HG03280 (cell line): Measurements from ENCODE around the gene GNG2.
A peak's percentile ranks its signal among the peaks of the same experiment; 100 is the strongest.

ENCODE experiments used
- ATAC-seq: cut with Tn5 transposase; IDR thresholded peaks from one replicate; pipeline ENCODE4 v1.9.1; 2021; ENCODE audit warnings: mild to moderate bottlenecking, moderate library complexity; ENCODE audit not compliant: unreplicated experiment

The GNG2 gene

DNA sequence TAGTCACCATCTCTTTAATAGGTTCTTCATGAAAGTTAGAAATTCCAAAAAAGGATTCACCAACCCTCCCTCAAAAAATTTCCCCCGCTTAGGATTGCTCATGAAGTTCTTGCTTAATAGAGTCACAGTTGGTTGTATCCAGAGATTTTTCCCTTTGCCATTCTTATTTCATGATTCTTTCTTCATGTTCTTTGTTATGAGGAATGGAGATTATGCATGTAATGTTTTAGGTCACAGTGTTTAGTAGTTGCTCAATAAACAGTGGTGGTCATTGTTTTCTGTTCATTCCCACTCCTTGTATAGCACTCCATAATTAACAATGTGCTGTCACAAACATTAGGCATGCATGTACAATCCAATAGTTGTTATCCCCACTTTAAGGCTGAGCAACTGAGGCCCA lies 77.7 kb downstream of the GNG2 start:
- ATAC-seq, result no peak

DNA sequence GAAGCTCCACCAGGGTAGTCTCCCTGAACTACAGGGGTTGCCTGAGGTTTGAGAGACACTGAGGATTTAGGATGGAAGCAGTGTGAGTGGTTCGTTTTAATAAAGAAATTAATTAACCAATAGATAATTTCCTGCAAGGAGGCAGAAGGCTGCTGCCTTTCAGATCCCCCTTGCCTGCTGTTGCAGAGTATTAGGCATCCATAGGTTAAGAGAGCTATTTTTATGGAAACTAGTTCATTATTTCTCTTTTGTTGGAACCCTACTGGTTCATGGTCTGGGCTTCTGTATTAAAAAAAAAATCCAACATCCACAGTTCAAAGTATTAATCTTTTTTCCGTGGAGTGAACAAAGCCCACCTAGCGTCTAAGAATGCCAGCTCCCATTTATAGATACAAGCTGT lies 78.4 kb downstream of the GNG2 start:
- no peak for ATAC-seq

DNA sequence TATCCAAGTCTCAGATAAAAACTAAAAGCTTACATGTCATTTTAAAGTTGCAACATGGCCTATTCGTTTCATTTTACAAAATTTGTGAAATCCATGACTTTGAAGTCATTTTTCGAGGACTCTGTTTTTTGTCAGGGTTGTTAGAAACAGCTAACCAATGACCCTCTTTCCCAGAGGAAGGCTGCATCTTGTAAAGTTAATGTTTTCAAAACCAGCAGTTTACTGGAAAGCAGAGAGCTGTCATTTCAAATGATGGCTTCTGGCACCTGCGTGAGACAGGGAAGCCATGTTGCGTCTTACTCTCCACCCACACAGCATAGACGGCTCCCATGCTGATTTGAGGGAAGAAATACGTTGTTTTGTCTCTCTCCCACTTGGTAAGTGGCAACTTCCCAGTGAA lies 78.8 kb downstream of the GNG2 start:
- ATAC-seq, result no peak

DNA sequence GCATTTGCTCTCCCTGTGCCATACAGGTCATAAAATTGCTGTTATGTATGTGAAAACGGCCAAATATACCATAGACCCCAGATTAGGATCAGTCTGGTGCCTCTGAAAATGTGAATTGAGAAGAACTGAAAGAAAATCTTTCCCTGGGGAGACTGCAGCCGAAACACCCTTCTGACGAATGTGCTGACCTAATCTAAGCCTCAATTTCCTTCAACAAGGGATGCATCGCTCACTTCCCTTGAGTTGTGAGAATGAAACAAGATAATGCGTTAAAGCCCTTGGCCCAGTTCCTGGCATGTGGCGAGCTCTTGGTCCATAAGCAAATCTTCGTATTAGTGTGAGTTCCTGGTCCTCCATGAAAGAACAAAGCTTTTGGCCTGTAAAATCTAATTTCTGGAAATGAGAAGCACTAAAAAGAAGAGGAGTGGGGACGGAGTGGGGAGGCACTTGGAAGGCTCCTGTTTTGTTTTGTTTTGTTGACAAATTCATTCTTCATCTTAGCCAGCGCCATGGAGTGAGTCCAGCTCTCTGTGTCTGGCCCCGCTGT lies 79.4 kb downstream of the GNG2 start:
- no peak for ATAC-seq

DNA sequence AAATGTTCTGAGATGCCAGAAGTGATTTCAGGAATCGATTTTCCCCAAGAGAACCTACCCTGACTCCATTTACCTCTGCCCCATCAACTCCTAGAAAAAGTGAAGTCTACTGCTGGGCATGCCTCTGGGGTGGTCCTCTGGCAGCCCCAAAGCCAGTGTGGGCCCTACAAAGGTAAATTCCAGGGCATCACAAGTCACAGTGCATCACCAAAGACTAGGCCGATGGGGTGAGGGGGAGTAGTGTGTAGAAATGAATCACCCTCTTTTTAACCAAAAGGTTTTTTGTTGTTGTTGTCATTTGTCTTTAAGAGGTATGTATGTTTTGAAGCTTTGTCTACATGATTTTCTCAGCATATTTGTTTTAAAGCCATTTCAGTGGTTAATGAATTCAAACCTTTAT lies 82.6 kb downstream of the GNG2 start:
- no peak for ATAC-seq

DNA sequence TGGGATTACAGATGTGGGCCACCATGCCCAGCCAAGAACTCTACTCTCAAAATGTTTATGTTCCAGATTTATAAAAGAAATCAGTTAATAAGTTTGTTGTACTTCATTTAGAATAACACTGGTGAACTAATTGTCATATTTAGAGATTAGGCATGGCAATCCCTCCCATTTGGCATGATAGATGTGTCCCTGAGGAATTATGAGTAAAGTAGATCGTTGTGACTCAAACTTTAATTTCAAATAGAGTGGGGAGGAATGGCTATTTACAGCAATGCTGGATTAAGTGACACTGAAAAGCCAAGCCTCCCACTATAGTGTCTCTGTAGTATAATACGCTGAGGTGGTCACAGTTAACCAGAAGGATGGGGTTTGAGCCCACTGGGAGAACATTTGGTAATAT lies 89.6 kb downstream of the GNG2 start:
- ATAC-seq, result no peak

DNA sequence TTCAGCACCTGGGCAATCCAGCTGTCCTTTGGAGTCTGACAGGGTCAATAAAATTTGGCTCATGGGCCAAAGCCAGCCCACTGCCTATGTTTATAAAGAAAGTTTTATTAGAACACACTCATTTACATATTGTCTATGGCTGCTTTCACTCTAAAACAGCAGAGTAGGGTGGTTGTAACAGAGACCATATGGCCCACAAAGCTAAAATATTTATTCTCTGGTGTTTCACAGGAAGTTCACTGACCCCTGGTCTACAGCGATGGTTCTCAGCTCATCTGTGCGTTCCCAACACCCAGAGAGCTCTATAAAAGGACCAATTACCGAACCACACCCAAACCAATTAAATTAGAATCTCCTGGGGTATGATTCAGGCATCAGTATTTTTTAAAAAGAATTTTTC lies 91.2 kb downstream of the GNG2 start:
- ATAC-seq, result no peak

DNA sequence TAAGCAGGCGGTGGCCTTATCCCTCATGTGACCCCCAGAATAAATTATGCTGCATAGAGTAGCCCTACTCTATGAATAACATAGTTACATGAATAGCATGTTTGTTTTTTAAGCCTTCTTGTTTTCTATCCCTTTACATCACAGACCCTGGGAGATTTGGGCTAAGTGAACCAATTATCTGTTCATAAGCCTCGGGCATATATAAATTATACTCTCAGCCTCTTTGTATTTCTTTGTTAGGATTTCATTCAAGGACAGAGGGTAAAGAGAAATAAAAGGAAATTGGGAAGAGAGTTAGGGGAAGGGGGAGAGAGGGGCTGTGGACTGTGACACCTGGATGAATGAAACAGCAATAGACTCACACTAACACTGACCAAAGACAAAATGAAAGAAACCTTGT lies 93.6 kb downstream of the GNG2 start:
- ATAC-seq, result no peak

DNA sequence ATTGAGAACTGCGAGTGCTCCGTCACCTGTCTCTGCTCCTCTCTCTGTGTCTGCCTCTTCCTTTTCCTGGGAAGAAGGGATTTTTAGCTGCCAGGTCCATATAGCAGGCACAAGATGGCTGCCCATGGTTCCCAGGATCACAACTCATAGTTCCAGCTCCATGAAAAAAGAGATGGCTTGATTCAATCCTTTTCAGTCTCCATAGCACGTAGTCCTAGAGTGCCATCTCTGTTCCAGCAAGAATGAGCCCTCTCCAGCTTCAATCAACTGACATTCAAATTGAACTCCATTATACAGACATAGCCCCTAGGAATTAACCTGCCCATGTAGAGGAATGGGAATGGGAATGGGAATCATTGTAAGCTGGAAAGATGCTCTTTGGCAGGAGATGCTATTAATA lies 94.2 kb downstream of the GNG2 start:
- no peak for ATAC-seq

DNA sequence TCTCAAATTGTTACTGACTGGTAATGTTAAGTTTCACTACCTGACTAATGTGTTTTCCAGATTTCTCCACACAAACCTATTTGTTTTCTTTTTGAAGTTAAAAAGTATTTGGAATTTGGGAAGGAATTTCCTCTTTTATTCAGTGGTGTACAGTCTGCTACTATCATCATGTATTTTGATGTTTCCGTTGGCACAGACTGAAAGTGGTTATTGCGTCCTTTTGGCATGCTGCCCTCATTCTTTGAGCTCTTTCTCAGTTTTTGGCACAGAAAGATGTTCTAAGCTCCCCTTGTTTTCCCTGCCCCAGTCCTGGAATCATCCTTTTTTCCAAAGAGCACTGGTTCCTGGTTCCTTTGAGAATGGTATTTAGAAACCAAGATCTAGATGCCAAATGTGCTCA lies 97.5 kb downstream of the GNG2 start:
- ATAC-seq, result no peak

DNA sequence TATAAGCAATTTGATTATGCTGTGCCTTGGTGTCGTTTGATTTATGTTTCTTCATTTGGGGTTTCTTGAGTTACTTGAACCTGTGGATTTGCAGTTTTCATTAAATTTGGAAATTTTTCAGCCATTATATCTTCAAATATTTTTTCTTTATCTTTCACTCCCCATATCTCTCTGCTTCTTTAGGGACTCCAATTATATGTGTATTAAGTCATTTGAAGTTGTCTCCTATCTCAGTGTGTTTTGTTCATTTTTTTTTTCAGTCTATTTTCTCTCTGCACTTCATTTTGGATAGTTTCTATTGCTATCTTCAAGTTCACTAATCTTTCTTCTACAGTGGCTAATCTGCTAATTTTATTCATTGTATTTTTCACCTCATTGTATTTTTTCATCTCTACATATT lies 99.5 kb downstream of the GNG2 start:
- ATAC-seq, result no peak

DNA sequence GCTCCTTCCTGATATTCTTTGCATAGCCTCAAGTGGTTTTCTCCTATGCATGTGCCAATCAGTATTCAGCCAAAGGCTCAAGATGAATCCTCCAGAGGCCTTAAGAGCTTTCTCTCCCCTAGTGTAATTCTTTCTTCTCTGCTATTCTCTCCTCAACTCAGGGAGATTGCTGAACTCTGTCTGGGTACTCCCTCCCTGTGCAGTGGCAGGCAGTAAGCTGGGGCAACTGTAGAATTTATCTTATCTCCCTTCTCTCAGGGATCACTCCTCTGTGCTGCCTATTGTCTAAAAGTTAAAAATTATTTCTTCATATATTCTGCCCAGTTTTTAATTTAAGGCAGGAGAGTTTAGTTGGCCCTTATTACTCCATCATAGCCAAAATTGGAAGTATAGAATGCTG lies 100.5 kb downstream of the GNG2 start:
- no peak for ATAC-seq

DNA sequence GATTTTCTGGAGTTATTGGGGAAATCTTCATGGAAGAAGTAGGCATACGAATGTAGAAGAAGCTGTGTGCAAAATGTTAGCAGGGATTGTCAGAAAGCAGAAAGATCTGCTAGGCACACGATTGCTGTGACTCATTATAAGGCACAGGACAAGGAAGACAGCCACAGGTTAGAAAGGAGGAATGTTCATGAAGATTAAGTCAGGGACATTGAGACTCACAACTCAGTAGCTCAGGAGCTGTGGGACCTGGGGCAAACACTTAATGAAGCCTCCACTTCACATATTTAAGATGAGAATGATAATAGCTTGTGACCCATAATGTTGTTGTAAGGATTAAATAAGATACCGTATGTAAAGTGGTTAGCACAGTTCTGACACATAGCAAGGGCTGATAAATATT lies 102.3 kb downstream of the GNG2 start:
- ATAC-seq, result no peak

DNA sequence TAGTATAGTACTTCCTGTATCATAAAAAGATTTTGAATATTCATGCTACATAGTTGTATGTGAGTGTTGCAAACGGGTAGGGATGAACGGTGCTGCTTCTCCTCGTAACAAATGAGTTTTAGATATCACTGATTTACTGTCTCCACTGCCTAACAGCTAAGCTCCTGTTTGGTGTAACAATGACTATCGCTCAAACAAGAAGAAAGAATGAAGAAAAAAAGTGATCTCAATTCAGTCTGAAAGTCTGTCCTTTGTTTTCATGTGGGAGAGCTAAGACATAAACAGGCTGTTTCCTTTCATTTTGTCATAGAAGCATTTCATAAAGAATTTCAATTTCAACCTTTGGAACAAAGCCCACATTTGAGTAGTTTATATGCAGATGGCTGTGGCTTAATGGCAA lies 102.9 kb downstream of the GNG2 start:
- ATAC-seq, result no peak

DNA sequence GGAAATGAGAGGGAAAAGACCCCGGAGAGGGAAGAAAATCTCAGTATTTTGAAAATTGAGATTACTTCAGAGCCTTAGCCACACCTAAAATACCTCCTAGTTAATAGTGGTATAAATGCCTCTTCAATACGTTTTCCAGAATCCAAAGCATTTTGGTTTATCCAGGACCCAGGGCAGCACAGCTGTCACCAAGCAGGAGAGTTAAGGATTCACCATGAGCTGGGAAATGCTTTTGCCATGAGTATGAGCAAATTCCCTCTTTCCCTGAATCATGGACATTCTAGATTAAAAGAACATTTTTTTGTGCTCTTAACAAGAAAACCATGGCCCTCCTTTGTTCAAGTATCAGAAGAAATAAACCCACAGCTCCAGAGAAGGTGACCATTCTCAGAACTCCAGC lies 107.1 kb downstream of the GNG2 start:
- no peak for ATAC-seq

DNA sequence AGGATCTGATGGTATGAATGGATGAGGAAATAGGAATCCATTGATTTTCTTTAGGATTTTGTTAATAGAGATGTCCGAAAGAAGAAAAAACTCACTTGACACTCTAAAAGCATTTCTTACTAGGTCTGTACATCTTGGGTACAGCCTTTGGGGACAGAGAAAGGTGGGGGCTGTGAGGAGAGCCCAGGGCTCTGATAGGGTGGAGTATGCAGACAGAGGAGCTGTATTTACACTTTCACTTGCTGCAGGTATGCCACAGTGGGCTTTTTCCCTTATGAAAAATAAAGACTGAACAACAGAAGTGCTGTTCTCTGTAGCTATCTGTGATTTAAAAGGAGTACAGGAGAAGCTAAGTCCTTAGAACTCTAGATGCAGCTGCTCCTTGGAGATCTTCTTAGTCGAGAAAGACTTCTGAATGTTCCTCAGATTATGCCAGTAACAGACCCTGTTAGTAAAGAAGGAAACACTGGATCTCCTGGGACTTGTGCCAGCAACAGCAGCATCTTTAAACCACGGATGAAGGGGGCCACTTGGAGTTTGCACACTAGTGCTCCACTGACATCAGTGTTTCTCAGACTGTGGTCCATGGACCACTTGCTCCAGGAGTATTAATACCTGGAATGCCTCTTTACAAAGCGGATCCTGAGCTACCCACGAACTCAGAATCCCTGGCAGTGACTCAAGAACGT lies 109.6 kb downstream of the GNG2 start:
- ATAC-seq, result no peak

DNA sequence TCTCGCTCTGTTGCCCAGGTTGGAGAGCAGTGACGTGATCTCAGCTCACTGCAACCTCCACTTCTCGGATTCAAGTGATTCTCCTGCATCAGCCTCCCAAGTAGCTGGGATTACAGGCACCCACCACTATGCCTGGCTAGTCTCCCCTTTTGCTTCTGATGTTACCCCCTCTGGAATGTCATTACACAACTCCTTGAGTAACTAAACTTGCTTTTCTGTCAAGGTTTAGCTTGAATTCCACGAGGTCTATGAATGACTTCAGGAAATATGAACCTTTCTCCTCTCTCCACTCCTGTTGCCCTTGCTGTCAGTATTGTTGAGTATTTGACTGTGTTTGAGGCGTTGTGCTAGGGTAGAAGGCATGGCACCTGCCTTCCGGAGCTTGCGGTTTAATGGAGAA lies 112.2 kb downstream of the GNG2 start:
- ATAC-seq, result no peak

DNA sequence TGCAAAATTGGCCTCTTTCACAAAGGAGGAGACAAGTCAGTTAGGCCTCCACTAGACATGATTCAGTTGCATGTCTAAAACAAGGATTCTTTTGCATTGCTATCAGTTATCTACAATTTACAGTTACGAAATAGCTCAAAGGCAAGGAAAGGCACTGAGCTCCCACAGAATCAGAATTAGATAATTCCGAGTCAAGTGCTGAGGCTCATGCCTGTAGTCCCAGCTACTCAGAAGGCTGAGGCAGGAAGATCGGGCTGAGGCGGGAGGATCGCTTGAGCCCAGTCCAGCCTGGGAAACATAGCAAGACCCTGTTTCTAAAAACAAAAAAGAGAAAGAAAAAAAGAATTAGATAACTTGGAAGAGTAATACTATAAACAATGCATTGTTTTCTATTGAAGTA lies 116.7 kb downstream of the GNG2 start:
- no peak for ATAC-seq

DNA sequence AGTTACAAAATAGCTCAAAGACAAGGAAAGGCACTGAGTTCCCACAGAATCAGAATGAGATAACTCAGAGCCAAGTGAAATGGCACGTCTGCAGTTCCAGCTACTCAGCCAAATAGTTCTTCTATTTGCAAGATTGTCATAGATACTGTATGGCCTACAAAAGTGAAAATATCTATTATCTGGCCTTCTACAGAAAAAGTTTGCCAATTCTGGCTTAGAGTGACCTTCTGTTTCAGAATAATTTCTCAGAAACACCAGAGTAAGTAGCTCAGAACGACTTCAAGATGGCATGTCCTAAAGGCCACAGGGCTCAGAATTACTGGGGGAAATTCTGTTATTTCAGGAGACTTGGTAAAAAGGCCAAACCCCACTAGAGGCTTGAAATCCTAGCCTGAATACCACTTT lies 118.3 kb downstream of the GNG2 start:
- ATAC-seq, result no peak

DNA sequence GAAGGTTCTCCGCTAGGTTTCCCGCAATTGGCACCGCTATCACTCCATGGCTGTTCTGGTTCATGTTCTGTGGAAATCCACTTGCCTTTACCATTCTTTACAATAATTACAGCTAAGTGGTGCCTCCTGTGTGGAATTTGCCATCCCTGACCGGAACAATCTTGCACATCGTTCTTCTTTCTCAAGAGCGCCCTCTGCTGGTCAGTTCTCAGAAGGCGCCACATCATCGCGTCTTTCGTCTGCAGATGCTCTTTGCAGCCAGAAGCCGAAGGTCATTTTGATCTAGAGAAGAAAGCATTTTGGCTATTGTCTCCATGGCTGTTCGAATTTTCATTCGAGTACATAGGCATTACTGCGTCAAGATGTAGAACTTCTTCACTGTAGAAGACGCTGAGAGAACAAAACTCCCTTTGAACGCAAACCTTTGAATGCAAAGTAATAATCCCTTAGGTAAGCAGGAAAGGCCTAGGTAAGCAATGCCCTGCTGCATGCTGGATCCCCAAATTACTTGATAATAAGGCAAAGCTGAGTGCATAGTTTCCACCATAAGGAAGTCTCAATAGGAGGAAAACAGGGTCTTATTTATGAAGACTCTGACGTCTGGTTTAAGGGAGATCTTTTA lies 118.8 kb downstream of the GNG2 start:
- peak; percentile 51 for ATAC-seq

DNA sequence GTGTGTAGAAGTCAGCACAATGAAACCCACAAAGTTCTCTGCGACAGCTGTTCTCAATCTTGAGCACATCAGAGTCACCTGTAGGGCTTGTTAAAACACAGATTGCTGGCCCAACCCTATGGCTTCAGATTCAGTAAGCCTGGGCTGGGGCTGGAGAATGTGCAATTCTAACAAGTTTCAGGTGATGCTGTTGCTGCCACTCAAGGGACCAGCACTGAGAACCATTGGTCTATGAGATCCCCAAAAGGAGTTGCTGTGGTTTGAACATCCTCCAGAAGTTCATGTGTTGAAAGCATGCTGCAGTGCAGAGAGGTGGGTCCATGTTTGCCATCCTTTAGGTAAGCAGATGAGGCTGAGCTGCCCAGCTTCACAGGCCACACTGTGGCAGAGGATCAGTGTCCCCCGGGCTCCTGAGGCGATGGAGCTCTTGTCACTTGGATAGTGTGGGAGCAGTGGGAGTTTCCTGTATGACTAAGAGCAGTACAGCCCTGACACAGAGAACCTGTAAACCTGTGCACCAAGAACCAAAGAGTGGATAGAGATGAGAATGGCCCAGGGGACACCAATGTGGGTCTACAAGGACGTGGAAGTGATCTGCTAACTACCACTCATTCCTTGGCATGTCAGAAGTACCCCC lies 120.9 kb downstream of the GNG2 start:
- no peak for ATAC-seq

DNA sequence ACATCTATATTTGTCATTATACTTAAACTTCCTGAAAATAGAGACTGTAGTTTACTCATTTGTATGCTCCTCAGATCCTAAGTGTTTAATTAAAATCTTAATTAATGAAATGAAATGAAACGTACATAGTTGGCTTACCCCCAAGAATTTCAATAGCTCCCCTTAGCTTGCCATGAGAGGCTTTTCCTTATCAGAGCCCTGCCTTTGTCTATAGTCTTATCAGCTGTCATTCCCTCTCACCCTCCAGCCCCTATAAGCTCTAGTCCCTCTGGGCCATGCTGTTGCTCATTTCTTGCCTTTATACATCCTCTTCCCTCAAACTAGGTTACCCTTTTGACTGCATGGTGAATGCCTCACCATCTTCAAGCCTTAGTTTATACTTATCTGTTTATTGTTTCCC lies 127.8 kb downstream of the GNG2 start:
- ATAC-seq, result no peak
